GM19328 (cell line): Measurements from ENCODE around the gene TEDC1.

ENCODE experiments used
- ATAC-seq: cut with Tn5 transposase; IDR thresholded peaks from one replicate; pipeline ENCODE4 v1.9.1; 2021; ENCODE audit warnings: mild to moderate bottlenecking, moderate library complexity; ENCODE audit not compliant: unreplicated experiment

The TEDC1 gene

DNA sequence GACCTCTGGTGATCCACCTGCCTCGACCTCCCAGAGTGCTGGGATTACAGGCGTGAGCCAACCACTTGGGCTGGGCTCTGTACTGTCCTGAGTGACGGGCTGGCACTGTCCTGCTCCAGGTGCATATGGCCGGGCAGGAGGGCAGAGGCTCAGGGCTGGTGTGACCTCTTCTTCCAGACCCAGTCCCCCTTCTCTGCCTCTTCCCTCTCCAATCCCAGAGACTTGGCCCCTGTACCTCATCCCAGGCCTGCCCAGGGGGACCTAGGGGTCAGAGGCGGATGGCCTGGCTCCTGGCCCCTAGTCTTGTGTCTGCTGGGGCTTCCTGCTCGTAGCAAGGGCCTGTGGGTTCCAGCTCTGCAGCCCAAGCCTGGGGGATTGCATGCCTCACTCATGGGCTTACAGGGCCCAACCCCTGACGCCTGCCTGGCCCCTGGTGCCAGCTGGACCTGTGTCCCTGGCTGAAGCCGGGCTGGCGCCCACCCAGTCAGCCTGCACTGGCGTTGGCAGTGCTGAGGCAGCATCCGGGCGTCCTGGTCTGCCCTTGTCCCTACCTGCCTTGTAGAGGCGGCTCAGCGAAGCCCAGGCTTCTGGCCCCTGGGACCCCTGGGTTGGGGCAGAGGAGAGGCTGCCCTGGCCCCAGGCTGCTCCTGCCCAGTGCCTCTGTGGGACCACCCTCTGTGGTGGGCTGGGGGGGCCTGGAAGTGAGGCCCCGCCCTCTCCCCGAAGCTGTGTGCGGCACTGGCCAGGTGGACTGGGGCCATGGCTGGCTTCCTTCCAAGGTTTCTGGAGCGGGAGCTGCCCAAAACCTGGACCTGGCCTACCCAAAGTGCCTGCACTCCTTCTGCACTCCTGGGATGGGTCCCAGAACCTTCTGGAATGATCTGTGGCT, 4.3 kb downstream of the TEDC1 start:
- no peak for ATAC-seq

DNA sequence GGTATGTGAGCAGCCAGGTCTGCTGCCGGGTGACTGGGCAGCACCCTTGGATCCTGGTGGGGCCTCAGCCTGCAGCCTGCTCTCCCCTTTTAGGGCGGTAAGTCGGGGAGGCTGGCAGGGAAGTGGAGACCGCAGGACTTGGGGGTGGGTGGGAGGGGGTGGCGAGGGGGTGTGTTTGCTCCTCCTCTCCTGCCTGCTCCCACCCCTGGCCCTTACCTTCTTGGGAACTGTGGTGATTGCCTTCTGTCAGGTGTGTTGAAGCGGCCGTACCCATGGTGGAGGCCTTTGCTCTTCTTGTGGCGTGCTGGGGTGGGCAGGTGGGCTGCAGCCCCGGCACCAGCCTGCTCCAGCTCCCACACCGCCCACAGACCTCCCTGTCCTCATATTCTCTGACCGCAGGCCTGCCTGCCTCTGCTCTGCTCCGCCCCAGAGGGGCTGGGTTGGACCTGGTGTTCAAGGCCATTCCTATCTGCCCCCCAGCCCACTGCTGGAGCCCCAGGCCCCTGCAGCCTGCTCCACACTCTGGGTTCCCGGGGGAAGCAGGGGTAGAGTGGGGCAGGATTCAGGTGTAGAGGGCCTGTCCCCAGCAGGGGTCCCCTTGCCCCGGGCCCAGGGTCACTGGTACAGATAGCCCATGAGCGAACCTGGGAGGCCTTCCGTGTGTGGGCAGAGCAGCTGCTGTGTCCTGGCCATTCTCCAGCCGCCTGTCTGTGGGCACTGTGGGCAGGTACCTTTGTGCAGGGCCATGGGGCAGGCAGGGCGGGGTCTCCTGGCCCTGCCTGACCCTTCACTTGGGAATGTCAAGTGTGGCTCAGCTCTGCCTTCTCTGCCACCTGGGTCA, 5.2 kb downstream of the TEDC1 start:
- no peak for ATAC-seq

DNA sequence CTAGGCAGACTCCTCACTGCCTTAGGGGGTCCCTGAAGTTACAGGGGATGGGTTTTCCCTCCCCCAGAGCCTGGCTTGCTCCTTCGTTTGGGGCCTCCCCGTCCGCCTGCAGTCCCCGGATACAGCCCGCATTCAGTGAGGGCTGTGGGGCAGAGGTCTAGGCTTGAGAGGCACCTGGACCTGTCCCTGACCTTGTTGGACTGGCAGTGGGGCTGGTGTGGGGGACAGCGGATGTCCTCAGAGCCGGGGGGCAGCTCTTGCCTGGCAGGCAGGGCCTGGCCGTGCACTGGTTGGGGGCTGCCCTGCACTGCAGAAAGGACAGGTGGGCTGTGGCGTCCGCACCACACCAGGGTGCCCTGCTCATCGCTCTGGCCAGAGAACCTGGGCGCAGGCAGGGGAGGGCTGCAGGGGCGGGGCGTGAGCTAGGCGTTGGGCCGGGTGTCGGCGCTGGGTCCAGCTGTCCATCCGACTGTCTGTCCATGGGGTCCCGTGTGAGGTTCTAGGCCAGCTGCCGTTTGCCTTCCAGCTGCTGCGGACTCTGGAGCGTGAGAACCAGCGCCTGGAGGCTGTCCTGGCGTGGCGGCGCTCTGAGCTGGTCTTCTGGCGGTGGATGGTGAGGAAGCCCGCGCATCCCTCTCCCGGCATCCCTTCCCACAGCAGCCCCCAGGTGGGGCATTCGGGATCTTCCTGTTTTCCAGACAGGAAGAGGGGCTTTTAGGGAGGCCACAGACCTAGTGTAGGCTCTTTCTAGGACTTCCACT, 6.0 kb downstream of the TEDC1 start:
- ATAC-seq = no peak

DNA sequence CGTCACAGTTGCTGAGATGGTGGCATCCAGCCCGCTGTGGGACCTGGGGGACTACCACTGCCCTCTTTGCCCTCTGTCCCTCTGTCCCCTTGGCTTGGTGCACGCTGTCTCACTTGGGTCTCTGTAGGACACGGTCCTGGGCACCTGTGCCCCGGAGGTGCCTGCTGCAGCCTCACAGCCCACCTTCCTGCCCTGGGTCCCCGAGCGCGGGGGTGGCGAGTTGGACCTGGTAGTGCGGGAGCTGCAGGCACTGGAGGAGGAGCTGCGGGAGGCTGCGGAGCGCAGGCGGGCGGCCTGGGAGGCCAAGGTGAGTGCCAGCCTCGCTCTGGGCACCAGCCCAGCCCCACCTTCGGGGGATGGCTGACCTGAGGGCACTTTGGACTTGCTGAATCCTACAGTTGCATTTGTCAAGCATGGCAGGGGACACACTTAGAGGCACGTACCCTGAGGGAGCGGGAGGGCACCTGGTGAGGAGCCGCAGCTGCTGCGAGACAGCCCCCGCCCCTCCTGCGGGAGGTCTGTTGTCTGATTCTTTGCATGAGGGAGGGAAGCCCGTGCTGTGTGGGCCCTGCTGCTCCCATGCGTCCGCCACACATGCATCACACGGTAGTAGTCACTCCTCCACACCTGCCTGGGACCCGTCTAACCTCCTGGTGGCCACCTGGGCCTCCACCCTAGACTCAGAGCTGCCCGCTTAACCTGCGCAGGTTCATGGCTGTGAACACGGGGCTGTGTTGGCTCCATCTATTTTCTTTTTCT, 6.8 kb downstream of the TEDC1 start:
- ATAC-seq = no peak

DNA sequence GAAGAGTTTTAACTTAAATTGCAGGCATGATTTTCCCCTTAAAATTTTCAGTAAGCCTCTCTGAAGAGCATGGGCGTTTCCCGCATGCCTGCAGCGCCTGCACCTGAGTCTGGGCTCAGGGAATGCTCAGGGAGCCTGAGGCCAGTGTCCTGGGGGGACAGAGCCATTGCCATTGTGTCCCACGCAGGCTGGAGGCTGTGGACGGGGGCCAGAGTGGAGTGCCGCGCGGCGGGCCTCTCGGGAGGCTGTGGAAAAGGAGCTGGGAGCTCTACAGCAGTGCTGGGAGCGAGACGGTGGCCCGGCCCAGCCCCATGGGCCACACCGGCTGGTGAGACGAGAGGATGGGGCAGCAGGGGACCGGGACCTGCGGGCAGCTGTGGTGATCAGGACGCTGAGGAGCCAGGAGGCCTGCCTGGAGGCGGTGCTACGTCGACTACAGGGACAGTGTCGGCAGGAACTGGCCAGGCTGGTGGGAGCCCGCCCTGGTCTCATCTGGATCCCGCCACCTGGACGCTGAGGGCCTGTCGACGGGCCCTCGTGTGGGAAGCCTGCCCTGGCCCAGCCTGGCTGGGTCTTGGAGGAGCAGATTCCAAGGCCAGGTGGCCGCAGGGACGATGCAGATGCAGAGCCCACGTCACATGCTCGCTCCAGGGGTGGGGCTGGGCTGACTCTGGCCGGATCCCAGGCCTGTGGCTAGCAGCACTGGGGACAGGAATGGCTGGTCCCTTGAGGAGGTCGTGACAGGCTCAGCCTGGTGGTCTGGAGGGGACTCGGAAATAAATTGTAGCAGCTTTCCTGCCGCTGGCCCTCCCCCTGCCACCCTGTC, 7.6 kb downstream of the TEDC1 start:
- no peak for ATAC-seq

DNA sequence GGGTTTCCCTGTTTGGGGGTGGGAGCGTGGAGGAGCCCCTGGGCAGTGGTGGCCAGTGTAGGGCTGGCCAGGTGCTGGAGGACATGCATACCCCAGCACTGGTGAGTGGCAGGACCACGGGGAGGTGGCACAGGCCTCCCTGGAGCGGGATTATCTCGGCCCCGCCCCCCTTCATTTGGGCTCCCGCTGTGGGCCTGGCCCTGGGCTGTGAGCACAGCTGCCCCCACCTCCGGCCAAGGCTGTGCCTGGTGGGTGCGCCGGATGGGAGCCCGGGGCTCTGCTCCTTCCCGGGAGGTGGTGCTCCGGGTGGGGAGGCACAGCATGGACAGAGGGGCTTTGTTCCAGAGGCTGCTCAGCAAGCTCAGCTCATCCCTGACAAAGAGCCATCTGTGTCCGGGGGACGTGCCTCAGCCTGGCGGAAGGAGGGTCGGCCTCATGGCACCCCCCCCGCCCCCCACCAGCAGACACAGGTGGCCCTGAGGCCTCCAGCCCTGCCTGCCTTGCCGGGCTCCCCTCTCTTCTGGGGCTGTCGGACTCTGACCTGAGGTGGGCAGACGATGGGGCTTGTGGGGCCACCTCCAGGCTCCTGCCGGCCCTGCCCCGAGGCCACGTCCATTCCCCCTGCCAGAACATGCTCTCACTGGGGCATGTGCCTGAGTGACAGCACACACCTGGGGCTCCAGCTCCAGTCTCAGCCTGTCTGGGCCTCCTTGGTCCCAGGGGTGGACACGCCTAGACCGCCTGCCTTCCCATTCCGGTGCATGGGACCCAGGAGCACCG, 8.4 kb downstream of the TEDC1 start:
- no peak for ATAC-seq

DNA sequence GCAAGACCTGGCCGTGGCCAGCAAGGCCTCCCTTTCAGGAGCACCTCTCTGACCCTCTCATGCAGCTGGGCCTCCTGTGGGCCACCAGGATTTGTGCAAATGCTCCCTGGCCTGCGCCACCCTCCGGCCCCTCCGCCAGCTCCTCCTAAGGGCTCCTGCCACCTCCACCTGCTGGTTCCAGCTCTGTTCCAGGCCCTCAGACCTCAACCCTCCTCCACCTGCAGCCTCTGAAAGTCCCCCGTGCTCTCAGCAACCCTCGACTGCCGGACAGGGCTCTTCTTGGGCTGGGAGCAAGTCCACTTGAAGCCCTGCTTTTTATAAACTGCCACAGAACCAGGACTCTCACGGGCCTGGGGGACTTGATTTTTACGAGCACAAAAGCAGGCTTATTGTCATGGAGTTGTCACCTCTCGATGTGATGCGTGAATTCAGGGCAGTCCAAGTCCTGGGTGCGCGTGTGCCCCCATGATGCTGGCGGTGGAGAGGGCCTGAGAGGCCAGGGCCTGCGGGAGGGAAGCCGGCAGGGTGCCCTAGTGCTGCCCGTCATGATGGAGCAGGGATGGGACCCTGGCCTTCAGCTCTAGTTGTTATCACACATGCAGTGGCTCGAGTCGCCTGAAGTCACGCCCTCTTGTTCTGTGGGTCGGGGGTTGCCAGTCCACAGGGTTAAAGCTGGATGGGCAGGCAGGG, 9.1 kb downstream of the TEDC1 start:
- no peak for ATAC-seq

DNA sequence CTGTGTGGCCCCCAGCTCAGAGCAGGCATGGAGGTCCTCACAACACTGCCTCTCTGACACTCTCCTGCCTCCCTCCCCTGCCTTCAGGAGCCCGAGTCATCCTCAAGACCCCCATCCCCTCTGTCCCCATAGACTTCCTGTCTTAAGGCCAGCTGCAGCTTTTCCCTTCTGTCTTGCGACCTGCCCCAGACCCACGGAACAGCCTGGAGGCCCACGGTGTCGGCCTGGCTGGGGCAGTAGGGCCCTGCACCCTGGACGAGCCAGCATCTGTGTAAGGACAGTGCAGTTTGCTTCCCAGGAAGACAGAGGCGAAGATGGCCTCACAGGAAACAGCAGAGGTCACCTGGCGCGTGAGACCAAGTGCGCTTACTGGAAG, 9.7 kb downstream of the TEDC1 start:
- ATAC-seq = no peak

DNA sequence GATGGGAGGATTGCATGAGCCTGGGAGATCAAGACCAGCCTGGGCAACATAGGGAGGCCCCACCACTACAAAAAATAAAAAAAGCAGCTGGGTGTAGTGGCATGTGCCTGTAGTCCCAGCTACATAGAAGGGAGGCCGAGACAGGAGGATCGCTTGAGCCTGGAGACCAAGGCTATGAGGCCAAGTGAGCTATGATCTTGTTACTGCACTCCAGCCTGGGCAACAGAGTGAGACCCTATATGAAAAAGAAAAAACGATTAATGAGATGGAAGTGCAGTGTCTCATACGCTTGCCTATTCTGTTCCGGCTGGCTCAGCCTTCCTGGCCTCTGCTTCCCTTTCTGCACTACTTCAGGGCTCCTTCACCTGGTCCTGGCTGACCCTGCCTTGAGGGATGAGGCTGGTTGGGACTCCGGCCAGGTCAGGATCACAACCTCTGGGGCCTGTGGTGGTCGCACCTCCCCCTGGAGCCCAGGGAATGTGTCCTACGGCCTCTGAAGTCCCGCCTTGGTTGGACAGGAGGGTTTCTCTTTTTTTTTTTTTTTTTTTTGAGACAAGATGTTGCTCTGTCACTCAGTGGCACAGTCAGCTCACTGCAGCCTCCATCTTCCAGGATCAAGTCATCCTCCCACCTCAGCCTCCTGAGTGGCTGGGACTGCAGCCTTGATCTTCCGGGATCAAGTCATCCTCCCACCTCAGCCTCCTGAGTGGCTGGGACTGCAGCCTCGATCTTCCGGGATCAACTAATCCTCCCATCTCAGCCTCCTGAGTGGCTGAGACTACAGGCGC, 10.7 kb downstream of the TEDC1 start:
- no peak for ATAC-seq

DNA sequence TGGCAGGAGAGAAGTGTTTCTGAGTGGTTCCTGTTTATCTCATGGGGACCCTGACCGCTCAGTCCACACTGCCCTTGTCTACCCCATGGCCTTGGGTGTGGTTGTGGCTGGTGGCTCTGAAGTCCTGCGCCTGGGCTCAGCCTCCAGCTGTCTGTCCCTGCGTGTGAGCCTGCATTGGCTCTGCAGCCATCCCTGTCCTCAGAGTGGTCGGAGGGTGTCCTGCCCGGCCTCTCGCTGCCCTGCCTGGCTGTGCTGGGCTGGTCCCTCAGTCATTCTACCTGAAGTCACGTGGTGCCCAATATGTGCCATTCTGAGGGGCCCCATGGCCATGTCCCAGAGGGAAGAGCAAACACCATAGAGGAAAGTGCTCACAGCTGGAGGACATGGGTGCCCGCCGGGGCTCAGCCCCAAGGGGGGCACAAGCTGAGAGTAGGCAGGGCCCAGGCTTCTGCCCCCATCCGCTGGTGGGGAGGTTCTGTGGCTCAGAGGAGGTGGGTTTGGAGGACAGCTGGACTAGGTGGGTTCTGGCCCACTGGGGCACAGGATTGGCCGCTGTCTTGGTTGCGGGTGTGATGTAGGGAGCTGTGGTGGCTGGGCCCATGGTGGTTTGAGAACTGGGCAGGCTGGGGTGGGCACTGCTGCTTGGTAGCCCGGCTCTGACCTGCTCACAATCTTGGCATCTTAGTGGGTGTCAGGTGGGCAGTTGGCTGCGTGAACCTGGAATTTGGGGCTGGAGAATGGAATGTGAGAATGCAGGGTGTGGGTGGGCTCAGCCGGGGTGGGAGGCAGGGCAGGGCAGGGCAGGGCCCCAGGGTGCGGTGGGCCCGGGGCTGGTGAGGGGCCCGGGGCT, 11.6 kb downstream of the TEDC1 start:
- no peak for ATAC-seq

DNA sequence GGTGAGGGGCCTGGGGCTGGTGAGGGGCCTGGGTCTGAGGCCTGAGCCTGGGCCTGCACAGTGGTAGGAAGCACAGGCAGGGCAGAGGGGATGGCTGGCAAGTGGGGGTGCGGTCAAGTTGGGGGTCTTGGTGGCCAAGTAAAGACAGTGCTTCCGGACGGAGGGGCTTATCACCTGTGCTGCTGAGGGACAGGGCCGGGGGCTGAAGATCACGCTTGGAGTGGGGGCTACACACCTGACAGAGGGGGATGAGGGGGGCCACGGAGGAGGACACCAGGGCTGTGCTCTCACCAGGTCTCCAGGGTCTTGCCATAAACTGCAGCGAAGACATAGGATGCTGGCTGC, 12.2 kb downstream of the TEDC1 start:
- ATAC-seq = no peak

DNA sequence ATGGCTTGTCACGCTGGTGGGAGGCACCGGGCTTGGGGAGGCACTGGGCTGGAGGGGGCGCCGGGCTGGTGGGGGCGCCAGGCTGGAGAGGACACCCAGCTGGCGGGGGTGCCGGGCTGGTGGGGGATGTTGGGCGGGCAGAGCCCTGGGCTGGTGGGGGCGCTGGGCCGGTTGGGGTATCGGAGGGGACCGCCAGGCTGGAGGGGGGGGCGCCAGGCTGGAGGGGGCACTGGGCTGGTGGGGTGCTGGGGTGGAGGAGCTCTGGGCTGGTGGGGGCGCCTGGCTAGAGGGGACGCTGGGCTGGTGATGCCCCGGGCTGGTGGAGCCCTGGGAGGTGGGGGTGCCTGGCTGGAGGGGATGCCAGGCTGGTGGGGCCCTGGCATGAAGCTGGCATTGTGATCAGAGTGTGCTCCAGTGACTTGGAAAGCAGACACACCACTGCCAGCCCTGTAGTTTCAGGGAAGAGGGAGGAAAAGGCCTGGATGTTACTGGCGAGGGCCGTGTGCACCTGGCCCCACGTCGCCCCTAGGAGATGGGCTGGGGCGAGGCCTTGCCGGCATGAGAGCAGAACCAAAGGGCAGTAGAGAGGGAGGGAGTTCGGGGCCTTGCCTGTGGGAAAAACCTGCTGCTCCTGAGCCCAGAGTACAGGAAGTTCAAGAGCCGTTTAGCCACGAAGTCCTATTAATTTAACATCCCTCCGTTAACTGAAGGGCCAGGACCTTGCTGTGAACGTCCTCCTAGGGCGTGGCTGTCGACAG, 13.1 kb downstream of the TEDC1 start:
- ATAC-seq = no peak

DNA sequence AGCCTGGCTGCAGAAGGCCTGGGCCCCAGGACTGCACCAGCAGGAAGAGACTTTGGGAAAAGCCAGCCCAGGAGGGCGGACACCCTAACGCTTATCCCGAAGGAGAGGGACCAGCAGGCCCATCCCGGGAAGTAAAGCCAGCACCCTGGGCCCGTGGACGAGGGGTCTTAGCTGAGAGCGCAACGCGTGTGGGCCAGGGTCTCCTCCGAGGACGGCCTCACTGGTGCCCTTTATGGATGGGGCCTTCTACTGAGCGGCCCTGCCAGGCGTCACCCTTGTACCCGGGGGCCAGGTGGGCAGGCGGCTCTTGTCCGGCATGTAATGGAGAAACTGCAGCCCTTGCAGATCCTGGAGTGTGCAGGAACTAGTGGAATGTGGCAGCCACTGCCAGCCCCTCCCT, 14.1 kb downstream of the TEDC1 start:
- ATAC-seq = no peak

DNA sequence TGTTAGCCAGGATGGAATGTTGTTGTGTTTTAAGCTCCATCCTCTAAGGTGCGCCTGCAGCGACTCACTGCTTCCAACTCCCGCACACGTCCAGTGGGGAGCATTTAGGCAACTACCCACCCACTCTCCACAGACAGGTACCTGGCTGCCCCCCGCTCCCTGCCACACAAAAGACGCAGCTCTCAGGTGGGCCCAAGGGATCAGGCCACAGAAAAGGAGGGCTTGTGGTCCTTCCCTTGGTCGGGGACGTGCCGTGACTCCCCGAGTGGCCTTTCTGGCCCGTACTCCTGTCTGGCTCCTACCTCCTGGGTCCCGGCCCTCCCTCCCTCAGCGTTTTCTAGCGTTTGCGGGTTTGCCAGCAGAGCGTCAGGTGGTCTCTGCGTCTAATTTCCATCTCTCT, 16.2 kb downstream of the TEDC1 start:
- ATAC-seq = no peak

DNA sequence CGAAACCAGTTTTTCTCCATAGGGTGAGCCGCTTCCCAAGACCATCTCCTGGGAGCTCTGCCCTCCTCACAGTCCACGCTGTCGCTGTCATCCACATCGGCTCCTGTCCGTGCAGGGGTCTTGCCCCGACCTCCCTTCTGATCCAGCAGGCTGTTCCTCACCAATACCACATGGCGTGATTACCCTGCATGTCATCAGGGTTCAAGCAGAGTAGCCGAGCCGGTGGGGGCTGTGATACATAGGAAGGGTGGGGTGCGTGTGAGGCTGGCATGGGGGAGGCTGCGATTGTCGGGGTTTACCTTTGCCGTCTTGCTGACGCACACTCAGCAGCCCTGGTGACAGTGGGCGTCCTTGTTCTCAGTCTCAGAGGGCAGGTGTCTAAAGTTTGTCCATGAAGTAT, 17.0 kb downstream of the TEDC1 start:
- no peak for ATAC-seq

DNA sequence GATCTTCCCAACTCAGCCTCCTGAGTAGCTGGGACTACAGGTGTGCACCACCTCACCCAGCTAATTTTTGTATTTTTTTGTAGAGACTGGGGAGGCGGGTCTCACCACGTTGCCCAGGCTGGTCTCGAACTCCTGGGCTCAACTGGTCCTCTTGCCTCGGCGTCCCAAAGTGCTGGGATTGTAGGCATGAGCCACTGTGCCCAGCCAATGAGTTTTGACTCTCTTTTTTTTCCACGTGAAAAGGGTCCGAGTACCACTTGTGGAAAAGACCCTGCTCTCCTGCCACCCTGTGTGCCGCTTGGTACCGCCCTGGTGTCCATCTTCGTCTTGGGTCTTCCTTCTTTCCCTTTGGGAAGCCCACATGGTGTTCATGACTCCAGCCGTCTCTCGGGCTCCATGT, 17.6 kb downstream of the TEDC1 start:
- ATAC-seq = no peak
